Transverse colon (tissue), 4 donors: ENCODE measurements around the gene POLR1D. TPM values are rescaled to one million over a fixed set of nuclear protein-coding genes. Genes with fewer than 3 reads are reported as not detected.
A peak's percentile ranks its signal among the peaks of the same experiment; 100 is the strongest.

ENCODE experiments used
- DNase-seq: peaks from one replicate; pipeline ENCODE4 v3.0.0-alpha.2; 2019
- H3K27ac ChIP-seq, 4 donors: fragments of 200-600 bp; sonication (generic); 2 replicates each; pipeline ENCODE4 v1.5.1; 2016 to 2018; ENCODE audit warnings: inconsistent platforms in 4 of 4
- H3K27me3 ChIP-seq: fragments of 200-600 bp; sonication (generic); 2 replicates; pipeline ENCODE4 v1.5.1; 2017; ENCODE audit warnings: inconsistent platforms
- H3K36me3 ChIP-seq, 4 donors: fragments of 200-600 bp; sonication (generic); 2 replicates each; pipeline ENCODE4 v1.5.1; 2017 to 2019; ENCODE audit warnings: inconsistent platforms in 4 of 4
- H3K4me1 ChIP-seq, 4 donors: fragments of 200-600 bp; sonication (generic); 2 replicates each; pipeline ENCODE4 v1.5.1; 2017 to 2020; ENCODE audit warnings: inconsistent platforms in 4 of 4
- H3K4me3 ChIP-seq, 4 donors: fragments of 200-600 bp; sonication (generic); 1 replicate in 1 of 4; 2 replicates in 3 of 4; pipeline versions ENCODE4 v1.5.1 to v1.6.1; 2017 to 2019; ENCODE audit warnings: inconsistent platforms in 4 of 4
- H3K9me3 ChIP-seq, 2 donors: fragments of 200-600 bp; sonication (generic); 2 replicates each; pipeline ENCODE4 v1.5.1; 2017 to 2019; ENCODE audit warnings: inconsistent platforms in 2 of 2
- EP300 ChIP-seq: sonication (generic); formaldehyde crosslinking; IDR thresholded peaks from one replicate; pipeline ENCODE4 v1.6.1; 2017; ENCODE audit warnings: antibody characterized with exemption, low read depth
- POLR2A ChIP-seq: fragments of 450-650 bp; IDR thresholded peaks from one replicate; pipeline ENCODE4 v1.6.1; 2016; ENCODE audit warnings: antibody characterized with exemption, mild to moderate bottlenecking, moderate library complexity
- POLR2AphosphoS5 ChIP-seq, 3 donors: sonication (generic); formaldehyde crosslinking; IDR thresholded peaks; one replicate each; pipeline ENCODE4 v1.6.1; 2016; ENCODE audit warnings: antibody characterized with exemption in 3 of 3
- WGBS, 2 donors: methylation state at CpG; one replicate each; pipeline ENCODE4 v1.1.5; 2018; ENCODE audit warnings: low coverage in 1 of 2; 5-methylcytosine and 5-hydroxymethylcytosine counted together
- in situ Hi-C, 4 donors: fragments of 200-750 bp; cut with MboI; loops; one replicate each; pipeline versions ENCODE4 v1.15.0 to v1.15.1; 2017; ENCODE audit warnings: low sequenced_read_pairs in 3 of 4, low pct_ligation_motif_present in 1 of 4, low pct_unique_long_range_greater_than_20kb in 1 of 4
- intact Hi-C: fragments of 100-400 bp; cut with DNase I; formaldehyde crosslinking; loops from one replicate; pipeline ENCODE4 v1.15.1; 2023; ENCODE audit warnings: low total_unique reads
- total RNA-seq, 4 donors: library from RNA; depleted of rRNA; stranded (reverse); fragments of >200 nt; gene quantifications; one replicate each; pipeline ENCODE4 v1.1.0, GENCODE V29; 2016
- TF ChIP-seq, protein P1 (sequence below), 5 experiments: fragments of 200-600 bp in 3 of 5; fragments of 450-650 bp in 2 of 5; sonication (generic) in 3 of 5; IDR thresholded peaks; 1 replicate in 2 of 5; 2 replicates in 3 of 5; pipeline ENCODE4 v1.5.1; 2016 to 2017; ENCODE audit warnings: antibody characterized with exemption in 5 of 5, inconsistent platforms in 3 of 5, mild to moderate bottlenecking in 2 of 5, moderate library complexity in 1 of 5

POLR1D gene, protein sequence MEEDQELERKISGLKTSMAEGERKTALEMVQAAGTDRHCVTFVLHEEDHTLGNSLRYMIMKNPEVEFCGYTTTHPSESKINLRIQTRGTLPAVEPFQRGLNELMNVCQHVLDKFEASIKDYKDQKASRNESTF
- total RNA-seq, result 100 to 1,000 TPM in 1 of 4 donors, 10 to 100 TPM in 3; 45.6 to 120 (median 90.4) TPM

DNA sequence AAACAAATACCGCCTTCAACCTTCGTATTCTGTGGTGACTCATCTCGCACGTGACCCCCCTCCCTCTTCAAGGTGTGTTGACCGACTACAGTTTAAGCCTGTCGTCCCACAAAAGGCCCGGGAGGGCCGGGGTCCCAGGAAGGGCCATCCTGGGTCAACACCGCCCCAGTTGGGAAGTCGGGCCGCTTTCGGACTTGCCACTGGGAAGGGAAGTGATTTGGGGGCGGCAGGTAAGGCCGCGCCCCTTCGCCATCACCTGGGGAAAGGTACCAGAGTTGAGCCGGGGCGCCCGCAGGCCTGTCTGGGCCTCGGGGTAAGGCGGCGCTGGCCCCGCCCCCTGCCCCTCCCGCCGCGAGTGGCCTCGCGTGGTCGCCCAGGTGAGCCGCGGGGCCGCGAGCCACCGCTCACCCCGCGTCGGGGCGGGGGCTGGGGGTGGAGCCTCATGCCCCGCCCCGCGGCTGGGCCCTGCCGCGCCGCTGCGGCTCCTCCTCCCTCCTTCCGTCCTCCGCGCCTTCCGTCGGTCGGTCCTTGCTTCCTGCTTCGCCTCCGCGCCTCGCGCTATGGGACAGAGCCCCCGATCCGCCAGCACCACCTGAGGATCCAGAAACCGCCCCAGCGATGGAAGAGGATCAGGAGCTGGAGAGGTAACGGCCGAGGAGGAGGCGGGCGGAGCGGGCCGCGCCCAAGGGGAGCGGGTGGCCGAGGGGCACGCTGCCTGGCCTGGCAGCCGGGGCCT lies at the start of gene POLR1D:
POLR1D (plus strand) TSS at position 527 of the 736 bp plus-strand sequence; CDS start at position 619, 92 bp downstream.
- peak within 1 kb of the TSS; percentile 90 to 98 (median 94) for H3K4me3 ChIP-seq
- H3K27ac ChIP-seq, result peak within 1 kb of the TSS; percentile 99
- in situ Hi-C loops, result no loop called here
- H3K27me3 ChIP-seq, result no peaks in the 10 kb centered on the region
- no peaks in the 10 kb centered on the region for H3K36me3 ChIP-seq
- peak; percentile 89 for DNase-seq
- WGBS, 2 donors, result 2% methylated on average over 47 of the region's 71 CpGs; no CpG with 5 or more reads in 1 of the 2 donors
- no peaks in the 10 kb centered on the region for H3K9me3 ChIP-seq
- H3K4me1 ChIP-seq, result peaks cover 8 to 64% (median 30%) of the 10 kb centered on the region in 4 donors
- peak; percentile 88 to 96 (median 94) for TF ChIP-seq POLR2AphosphoS5 (IDR thresholded peaks at IDR 0.05)
- TF ChIP-seq EP300, result no peak
- TF ChIP-seq POLR2A, result peak; percentile 83
- intact Hi-C loops, result no loop called here

DNA sequence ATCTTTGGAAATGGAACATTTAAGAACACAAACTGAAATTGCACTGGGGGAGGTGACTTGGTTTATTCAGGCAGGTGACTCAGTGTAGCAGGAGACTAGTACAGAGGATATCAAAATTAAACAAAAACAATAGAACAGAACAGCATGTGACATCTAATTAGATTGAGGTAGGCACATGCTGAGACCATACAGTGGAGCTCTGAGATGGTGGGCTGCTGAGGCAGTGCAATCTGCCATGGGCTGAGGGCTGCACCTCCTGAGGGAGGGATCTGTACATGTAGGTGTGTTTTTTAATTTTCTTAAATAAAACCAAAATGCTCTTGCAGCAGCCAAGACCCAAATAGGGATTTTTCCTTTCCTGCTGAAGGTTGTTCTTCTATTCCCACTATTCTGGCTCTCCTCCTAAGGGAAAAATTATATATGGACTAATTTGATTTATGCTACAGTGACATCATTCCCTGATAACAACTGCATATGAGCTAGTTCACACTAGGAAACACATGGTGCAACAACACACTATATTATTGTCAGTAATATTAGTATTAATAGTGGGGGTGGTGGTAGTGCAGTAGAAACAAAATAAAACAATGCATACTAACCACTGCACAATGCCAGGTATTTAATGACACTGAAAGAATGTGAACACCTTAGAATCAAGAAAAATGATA lies 49.3 kb upstream of the POLR1D start:
- TF ChIP-seq POLR2AphosphoS5 (IDR thresholded peaks at IDR 0.05), result no peak
- no peak for TF ChIP-seq EP300
- TF ChIP-seq POLR2A, result no peak
- TF ChIP-seq, protein P1, sequence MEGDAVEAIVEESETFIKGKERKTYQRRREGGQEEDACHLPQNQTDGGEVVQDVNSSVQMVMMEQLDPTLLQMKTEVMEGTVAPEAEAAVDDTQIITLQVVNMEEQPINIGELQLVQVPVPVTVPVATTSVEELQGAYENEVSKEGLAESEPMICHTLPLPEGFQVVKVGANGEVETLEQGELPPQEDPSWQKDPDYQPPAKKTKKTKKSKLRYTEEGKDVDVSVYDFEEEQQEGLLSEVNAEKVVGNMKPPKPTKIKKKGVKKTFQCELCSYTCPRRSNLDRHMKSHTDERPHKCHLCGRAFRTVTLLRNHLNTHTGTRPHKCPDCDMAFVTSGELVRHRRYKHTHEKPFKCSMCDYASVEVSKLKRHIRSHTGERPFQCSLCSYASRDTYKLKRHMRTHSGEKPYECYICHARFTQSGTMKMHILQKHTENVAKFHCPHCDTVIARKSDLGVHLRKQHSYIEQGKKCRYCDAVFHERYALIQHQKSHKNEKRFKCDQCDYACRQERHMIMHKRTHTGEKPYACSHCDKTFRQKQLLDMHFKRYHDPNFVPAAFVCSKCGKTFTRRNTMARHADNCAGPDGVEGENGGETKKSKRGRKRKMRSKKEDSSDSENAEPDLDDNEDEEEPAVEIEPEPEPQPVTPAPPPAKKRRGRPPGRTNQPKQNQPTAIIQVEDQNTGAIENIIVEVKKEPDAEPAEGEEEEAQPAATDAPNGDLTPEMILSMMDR (IDR thresholded peaks at IDR 0.05), result no peak
- Histone ChIP-seq H3K4me3 (no peak overlapping the region), H3K9me3 (no peaks in the 10 kb centered on the region), H3K27me3 (no peaks in the 10 kb centered on the region), H3K36me3 (peaks cover 0 to 29% (median 5%) of the 10 kb centered on the region in 4 donors), H3K27ac (no peak overlapping the region), H3K4me1 (no peaks in the 10 kb centered on the region)
- intact Hi-C loops, result no loop called here
- DNase-seq, result no peak
- in situ Hi-C loops, result no loop called here

DNA sequence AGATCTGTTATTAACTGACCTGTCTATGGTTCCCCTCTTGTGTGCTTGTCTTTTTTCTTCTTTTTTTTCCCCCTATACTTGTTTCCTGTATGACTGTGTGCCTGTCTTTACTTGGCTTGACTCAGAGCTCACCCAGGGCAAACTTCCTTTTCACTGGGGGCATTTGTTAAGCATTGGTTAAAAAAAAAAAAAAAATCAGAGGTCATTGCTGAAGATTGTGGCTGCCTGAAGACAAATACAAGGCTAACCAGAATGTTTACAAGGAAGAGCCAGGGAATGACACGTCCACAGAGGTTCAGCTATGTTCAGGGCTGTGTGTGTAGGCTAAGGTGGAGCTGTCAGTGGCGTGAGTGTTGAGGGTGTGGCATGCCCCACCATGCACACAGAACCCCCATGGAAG lies 48.4 kb upstream of the POLR1D start:
- intact Hi-C loops (no loop called here), in situ Hi-C loops (no loop called here)
- Histone ChIP-seq H3K27me3 (no peaks in the 10 kb centered on the region), H3K36me3 (peaks cover 0 to 24% (median 1%) of the 10 kb centered on the region in 4 donors), H3K27ac (no peak overlapping the region), H3K4me1 (no peaks in the 10 kb centered on the region), H3K4me3 (no peak overlapping the region), H3K9me3 (no peaks in the 10 kb centered on the region)
- TF ChIP-seq POLR2A (no peak), POLR2AphosphoS5 (IDR thresholded peaks at IDR 0.05) (no peak), EP300 (no peak)
- TF ChIP-seq, protein P1 (IDR thresholded peaks at IDR 0.05), result no peak
- DNase-seq, result no peak
- 43 to 74% methylated on average over 2 of the region's 2 CpGs for WGBS, 2 donors

DNA sequence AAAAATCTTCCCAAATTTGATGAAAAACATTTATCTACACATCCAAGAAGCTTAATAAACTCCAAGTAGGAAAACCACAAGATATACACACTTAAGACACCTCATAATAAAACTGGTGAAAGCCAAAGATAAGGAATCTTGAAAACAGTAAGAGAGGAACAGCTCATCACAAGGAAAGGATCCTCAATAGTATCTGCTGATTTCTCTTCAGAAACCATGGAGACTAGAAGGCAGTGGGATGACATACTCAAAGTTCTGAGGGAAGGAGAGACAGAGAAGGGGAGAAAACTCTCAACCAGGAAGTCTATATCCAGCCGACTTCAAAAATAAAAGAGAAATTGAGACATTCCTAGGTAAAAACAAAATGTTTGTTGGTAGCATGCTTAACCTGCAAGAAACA lies 47.0 kb upstream of the POLR1D start:
- Histone ChIP-seq H3K36me3 (peaks cover 0 to 23% (median 0%) of the 10 kb centered on the region in 4 donors), H3K4me1 (no peaks in the 10 kb centered on the region), H3K9me3 (no peaks in the 10 kb centered on the region), H3K4me3 (no peak overlapping the region), H3K27me3 (no peaks in the 10 kb centered on the region), H3K27ac (no peak overlapping the region)
- in situ Hi-C loops (no loop called here), intact Hi-C loops (no loop called here)
- no peak for DNase-seq
- WGBS, 2 donors, result 90% methylated on average over 1 of the region's 1 CpG; no CpG with 5 or more reads in 1 of the 2 donors
- TF ChIP-seq, protein P1 (IDR thresholded peaks at IDR 0.05), result no peak
